WTC11 (cell line): ENCODE data around the gene PPARA. TPM values are rescaled to one million over a fixed set of nuclear protein-coding genes. Genes with fewer than 3 reads are reported as not detected.

Source experiments
- ATAC-seq: fragments of 200-7000 bp; cut with Tn5 transposase; 2 replicates; pipeline ENCODE4 v1.10.0; 2021; ENCODE audit warnings: mild to moderate bottlenecking, moderate library complexity
- CTCF ChIA-PET: fragments of 300-600 bp; sonication (Branson Sonifier 250); formaldehyde crosslinking; loops from one replicate; lab custom pipeline; 2021; ENCODE audit warnings: antibody characterized with exemption; lab: Charles Lee
- POLR2A ChIA-PET: fragments of 350-600 bp; sonication (Branson Sonifier 250); formaldehyde crosslinking; loops from one replicate; lab custom pipeline; 2021; ENCODE audit warnings: antibody characterized with exemption; lab: Charles Lee
- DNase-seq: peaks from one replicate; pipeline ENCODE4 v3.0.0; 2021; ENCODE audit warnings: low spot score
- H3K27ac Mint-ChIP-seq: 2 replicates; pipeline ENCODE4 v1.8.0; 2021; ENCODE audit warnings: mixed read lengths
- H3K27me3 Mint-ChIP-seq: 2 replicates; pipeline ENCODE4 v1.8.0; 2021; ENCODE audit warnings: low read depth, mild to moderate bottlenecking, moderate library complexity, mixed read lengths
- H3K36me3 Mint-ChIP-seq: 2 replicates; pipeline ENCODE4 v1.8.0; 2021; ENCODE audit warnings: mixed read lengths
- H3K4me1 Mint-ChIP-seq: 2 replicates; pipeline ENCODE4 v1.8.0; 2022; ENCODE audit warnings: mixed read lengths
- H3K4me3 Mint-ChIP-seq: 2 replicates; pipeline ENCODE4 v1.8.0; 2021; ENCODE audit warnings: mild to moderate bottlenecking, moderate library complexity, mixed read lengths
- H3K9me3 Mint-ChIP-seq: 2 replicates; pipeline ENCODE4 v1.8.0; 2021; ENCODE audit warnings: mixed read lengths
- FOXJ3 ChIP-seq: sonication (generic); formaldehyde crosslinking; IDR thresholded peaks from 2 replicates; pipeline ENCODE4 v1.9.0; 2021; ENCODE audit warnings: missing genetic modification reagents, mild to moderate bottlenecking, borderline replicate concordance
- FOXK1 ChIP-seq: sonication (generic); formaldehyde crosslinking; IDR thresholded peaks from 2 replicates; pipeline ENCODE4 v1.8.0; 2022; ENCODE audit warnings: mild to moderate bottlenecking, moderate library complexity, missing genetic modification reagents
- SOX15 ChIP-seq: fragments of 250-450 bp; sonication (Bioruptor Pico); IDR thresholded peaks from 2 replicates; pipeline ENCODE4 v1.9.0; 2021; ENCODE audit warnings: mild to moderate bottlenecking
- TCF7 ChIP-seq: sonication (generic); formaldehyde crosslinking; IDR thresholded peaks from 2 replicates; pipeline ENCODE4 v1.8.0; 2022; ENCODE audit warnings: mild to moderate bottlenecking, low read depth, missing genetic modification reagents, moderate library complexity
- ZNF138 ChIP-seq: sonication (generic); formaldehyde crosslinking; conservative IDR thresholded peaks from 2 replicates; pipeline ENCODE4 v1.8.1; 2022; ENCODE audit warnings: mild to moderate bottlenecking, moderate library complexity, missing genetic modification reagents
- ZNF317 ChIP-seq: sonication (generic); formaldehyde crosslinking; IDR thresholded peaks from 2 replicates; pipeline ENCODE4 v1.8.1; 2023; ENCODE audit warnings: low read depth, mild to moderate bottlenecking, moderate library complexity, missing genetic modification reagents, borderline replicate concordance
- ZNF396 ChIP-seq: fragments of 250-450 bp; sonication (Bioruptor Pico); IDR thresholded peaks from 2 replicates; pipeline ENCODE4 v1.8.0; 2021; ENCODE audit warnings: mild to moderate bottlenecking, moderate library complexity, borderline replicate concordance
- ZNF416 ChIP-seq: fragments of 250-450 bp; sonication (Bioruptor Pico); IDR thresholded peaks from 2 replicates; pipeline ENCODE4 v1.9.0; 2021; ENCODE audit warnings: mild to moderate bottlenecking, inconsistent platforms
- ZNF671 ChIP-seq: fragments of 250-450 bp; sonication (Bioruptor Pico); IDR thresholded peaks from 2 replicates; pipeline ENCODE4 v1.8.0; 2021; ENCODE audit warnings: mild to moderate bottlenecking
- total RNA-seq: library from RNA; stranded (reverse); gene quantifications from 3 replicates; pipeline ENCODE4 v1.2.3, GENCODE V29; 2021
- TF ChIP-seq, protein P1 (sequence below): fragments of 250-450 bp; sonication (Bioruptor Pico); IDR thresholded peaks from 2 replicates; pipeline ENCODE4 v1.8.0; 2021; ENCODE audit warnings: mild to moderate bottlenecking
- TF ChIP-seq, protein P2 (sequence below): sonication (generic); formaldehyde crosslinking; IDR thresholded peaks from 2 replicates; pipeline ENCODE4 v1.8.1; 2022; ENCODE audit warnings: mild to moderate bottlenecking, missing genetic modification reagents, moderate library complexity, borderline replicate concordance
- TF ChIP-seq, protein P3 (sequence below): fragments of 200-600 bp; IDR thresholded peaks from 2 replicates; pipeline ENCODE4 v1.8.0; 2022; ENCODE audit warnings: antibody characterized with exemption
- TF ChIP-seq, protein P4 (sequence below): sonication (generic); formaldehyde crosslinking; IDR thresholded peaks from 2 replicates; pipeline ENCODE4 v1.8.1; 2023; ENCODE audit warnings: mild to moderate bottlenecking, missing genetic modification reagents, moderate library complexity
- TF ChIP-seq, protein P5 (sequence below): sonication (generic); formaldehyde crosslinking; IDR thresholded peaks from 2 replicates; pipeline ENCODE4 v1.8.1; 2023; ENCODE audit warnings: mild to moderate bottlenecking, missing genetic modification reagents
- TF ChIP-seq, protein P6 (sequence below): sonication (generic); formaldehyde crosslinking; IDR thresholded peaks from 2 replicates; pipeline ENCODE4 v1.8.1; 2023; ENCODE audit warnings: mild to moderate bottlenecking, moderate library complexity, missing genetic modification reagents

PPARA gene
- total RNA-seq, 1 experiment from 2014 or later, result 9.3 TPM

DNA sequence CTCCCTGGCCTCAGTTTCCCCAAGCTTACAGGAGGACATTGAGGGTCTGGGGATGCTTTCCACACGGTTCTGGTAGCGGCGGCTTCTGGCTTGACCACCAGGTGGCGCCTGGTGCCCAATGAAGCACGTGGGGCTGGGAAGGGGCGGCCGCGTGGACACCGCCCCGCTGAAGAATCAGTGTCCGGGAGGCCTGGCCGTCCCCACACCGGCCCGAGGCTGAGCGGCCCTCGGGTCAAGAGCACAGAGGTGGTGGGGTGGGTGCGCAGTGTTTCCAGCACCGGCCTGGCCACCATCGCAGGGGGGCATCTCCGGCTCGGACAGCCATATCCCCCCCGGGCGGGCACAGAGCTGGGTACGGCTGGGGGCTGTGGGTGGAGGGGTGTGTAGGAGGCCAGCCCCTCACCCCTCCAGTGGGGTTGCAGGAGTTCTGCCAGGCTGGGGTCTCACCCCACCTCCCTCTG lies 27.8 kb upstream of the PPARA start (continued):
- TF ChIP-seq, protein P1, sequence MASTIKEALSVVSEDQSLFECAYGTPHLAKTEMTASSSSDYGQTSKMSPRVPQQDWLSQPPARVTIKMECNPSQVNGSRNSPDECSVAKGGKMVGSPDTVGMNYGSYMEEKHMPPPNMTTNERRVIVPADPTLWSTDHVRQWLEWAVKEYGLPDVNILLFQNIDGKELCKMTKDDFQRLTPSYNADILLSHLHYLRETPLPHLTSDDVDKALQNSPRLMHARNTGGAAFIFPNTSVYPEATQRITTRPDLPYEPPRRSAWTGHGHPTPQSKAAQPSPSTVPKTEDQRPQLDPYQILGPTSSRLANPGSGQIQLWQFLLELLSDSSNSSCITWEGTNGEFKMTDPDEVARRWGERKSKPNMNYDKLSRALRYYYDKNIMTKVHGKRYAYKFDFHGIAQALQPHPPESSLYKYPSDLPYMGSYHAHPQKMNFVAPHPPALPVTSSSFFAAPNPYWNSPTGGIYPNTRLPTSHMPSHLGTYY, result no peak
- no peak for TF ChIP-seq ZNF138 (CRISPR knock-in tag)

DNA sequence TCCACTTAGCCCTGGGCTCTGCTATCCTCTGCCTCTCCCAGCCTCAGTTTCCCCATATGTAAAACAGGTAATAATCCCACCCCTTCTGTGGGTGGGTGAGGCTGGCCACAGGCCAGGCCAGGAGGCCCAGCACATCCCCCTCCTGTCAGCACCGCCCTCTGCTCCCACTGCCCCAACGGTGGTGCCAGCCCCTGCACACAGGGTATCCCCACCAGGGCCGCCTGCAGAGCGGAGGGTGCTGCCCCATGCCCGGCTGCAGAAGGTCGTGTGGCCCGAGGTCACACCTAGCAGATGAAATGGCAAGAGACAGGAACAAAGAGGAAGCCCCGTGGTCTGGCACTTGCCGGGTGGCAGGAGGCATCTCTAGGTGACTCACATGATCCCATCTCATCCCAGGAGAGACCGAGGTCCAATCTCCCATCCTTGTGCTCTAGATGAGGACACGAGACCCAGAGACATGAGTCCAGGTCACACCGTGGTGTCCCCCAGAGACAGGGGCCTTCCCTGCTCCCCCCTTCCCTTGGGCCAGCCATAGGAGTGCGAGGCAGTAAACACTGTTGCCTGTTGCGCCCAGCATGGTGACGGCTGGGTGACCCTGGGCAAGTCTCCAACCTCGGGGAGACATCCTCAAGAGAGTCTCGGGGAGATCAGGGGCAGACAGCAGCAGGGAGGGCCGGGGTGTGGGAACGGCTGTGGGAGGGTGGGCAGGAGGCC lies 27.2 kb upstream of the PPARA start:
- POLR2A ChIA-PET, result interaction anchor here (0.6 kb wide), 1 partner anchor 191 kb away, joined by 7 read pairs; no protein-coding TSS in a partner anchor
- Mint-ChIP-seq H3K4me1 (no peaks in the 10 kb centered on the region), H3K27ac (no peak overlapping the region), H3K4me3 (no peak overlapping the region), H3K27me3 (no peaks in the 10 kb centered on the region), H3K36me3 (no peaks in the 10 kb centered on the region), H3K9me3 (no peaks in the 10 kb centered on the region)
- TF ChIP-seq TCF7 (CRISPR knock-in tag), result no peak
- no peak for TF ChIP-seq FOXJ3 (CRISPR knock-in tag)
- TF ChIP-seq SOX15, result no peak
- TF ChIP-seq, protein P2, sequence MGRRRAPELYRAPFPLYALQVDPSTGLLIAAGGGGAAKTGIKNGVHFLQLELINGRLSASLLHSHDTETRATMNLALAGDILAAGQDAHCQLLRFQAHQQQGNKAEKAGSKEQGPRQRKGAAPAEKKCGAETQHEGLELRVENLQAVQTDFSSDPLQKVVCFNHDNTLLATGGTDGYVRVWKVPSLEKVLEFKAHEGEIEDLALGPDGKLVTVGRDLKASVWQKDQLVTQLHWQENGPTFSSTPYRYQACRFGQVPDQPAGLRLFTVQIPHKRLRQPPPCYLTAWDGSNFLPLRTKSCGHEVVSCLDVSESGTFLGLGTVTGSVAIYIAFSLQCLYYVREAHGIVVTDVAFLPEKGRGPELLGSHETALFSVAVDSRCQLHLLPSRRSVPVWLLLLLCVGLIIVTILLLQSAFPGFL (CRISPR knock-in tag), result no peak
- TF ChIP-seq, protein P3, sequence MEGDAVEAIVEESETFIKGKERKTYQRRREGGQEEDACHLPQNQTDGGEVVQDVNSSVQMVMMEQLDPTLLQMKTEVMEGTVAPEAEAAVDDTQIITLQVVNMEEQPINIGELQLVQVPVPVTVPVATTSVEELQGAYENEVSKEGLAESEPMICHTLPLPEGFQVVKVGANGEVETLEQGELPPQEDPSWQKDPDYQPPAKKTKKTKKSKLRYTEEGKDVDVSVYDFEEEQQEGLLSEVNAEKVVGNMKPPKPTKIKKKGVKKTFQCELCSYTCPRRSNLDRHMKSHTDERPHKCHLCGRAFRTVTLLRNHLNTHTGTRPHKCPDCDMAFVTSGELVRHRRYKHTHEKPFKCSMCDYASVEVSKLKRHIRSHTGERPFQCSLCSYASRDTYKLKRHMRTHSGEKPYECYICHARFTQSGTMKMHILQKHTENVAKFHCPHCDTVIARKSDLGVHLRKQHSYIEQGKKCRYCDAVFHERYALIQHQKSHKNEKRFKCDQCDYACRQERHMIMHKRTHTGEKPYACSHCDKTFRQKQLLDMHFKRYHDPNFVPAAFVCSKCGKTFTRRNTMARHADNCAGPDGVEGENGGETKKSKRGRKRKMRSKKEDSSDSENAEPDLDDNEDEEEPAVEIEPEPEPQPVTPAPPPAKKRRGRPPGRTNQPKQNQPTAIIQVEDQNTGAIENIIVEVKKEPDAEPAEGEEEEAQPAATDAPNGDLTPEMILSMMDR, result no peak
- TF ChIP-seq, protein P4, sequence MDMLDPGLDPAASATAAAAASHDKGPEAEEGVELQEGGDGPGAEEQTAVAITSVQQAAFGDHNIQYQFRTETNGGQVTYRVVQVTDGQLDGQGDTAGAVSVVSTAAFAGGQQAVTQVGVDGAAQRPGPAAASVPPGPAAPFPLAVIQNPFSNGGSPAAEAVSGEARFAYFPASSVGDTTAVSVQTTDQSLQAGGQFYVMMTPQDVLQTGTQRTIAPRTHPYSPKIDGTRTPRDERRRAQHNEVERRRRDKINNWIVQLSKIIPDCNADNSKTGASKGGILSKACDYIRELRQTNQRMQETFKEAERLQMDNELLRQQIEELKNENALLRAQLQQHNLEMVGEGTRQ (CRISPR knock-in tag), result no peak
- TF ChIP-seq, protein P5, sequence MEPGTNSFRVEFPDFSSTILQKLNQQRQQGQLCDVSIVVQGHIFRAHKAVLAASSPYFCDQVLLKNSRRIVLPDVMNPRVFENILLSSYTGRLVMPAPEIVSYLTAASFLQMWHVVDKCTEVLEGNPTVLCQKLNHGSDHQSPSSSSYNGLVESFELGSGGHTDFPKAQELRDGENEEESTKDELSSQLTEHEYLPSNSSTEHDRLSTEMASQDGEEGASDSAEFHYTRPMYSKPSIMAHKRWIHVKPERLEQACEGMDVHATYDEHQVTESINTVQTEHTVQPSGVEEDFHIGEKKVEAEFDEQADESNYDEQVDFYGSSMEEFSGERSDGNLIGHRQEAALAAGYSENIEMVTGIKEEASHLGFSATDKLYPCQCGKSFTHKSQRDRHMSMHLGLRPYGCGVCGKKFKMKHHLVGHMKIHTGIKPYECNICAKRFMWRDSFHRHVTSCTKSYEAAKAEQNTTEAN, result no peak
- TF ChIP-seq ZNF317, result no peak
- TF ChIP-seq ZNF671, result no peak
- TF ChIP-seq ZNF396 (CRISPR knock-in tag), result no peak
- TF ChIP-seq ZNF416 (CRISPR knock-in tag), result no peak
- TF ChIP-seq FOXK1 (CRISPR knock-in tag), result no peak
- TF ChIP-seq, protein P6, sequence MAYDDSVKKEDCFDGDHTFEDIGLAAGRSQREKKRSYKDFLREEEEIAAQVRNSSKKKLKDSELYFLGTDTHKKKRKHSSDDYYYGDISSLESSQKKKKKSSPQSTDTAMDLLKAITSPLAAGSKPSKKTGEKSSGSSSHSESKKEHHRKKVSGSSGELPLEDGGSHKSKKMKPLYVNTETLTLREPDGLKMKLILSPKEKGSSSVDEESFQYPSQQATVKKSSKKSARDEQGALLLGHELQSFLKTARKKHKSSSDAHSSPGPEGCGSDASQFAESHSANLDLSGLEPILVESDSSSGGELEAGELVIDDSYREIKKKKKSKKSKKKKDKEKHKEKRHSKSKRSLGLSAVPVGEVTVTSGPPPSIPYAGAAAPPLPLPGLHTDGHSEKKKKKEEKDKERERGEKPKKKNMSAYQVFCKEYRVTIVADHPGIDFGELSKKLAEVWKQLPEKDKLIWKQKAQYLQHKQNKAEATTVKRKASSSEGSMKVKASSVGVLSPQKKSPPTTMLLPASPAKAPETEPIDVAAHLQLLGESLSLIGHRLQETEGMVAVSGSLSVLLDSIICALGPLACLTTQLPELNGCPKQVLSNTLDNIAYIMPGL (CRISPR knock-in tag), result no peak
- CTCF ChIA-PET, result interaction anchor here (0.6 to 5.0 kb wide), 17 partner anchors 11 to 420 kb away, joined by 3 to 46 read pairs (median 4); partner anchors contain the start of gene TRMU
- no peak for DNase-seq
- no peak for ATAC-seq
